ENCODE measurements around the gene SOHLH2.
A peak's percentile ranks its signal among the peaks of the same experiment; 100 is the strongest.

The SOHLH2 gene

DNA sequence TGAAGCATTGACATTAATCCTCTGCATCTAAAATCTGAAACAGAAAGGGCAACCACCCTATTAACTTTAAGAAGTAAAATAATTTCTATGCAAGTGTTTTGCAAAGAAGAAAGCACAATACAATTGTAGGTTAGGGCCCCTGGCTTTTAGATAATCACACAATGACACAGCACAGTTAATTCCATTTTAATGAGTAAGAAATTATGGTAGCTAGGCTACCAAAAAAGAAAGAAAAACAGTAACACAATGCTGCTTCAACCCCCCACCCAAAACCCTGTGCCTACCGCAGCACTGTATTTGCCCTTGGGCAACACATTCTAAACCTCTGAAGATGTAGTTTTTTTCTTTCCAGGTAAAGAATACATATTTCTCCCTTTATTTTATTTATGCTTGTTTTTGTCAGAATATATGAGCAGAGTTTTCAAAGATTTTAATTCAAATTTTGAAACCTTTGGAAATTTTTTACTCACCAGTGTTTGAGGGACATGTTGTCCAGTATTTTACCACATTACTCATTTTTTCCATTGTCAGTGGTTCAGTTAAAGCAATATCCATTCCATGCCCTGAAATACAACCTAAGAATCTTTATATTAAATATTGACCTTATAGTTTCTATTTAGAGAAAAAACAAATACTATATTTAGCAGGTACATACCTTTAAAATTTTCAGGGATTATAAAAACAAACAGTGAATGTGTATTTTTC lies 21.1 kb downstream of the SOHLH2 start:
- peak; percentile 46 for DNase-seq (ENCODE audit: low spot score)
- ChIA-PET POLR2A (ENCODE audit: low non-redundant PET) (no interaction called here), CTCF (no interaction called here)
- TF ChIP-seq, protein P1, sequence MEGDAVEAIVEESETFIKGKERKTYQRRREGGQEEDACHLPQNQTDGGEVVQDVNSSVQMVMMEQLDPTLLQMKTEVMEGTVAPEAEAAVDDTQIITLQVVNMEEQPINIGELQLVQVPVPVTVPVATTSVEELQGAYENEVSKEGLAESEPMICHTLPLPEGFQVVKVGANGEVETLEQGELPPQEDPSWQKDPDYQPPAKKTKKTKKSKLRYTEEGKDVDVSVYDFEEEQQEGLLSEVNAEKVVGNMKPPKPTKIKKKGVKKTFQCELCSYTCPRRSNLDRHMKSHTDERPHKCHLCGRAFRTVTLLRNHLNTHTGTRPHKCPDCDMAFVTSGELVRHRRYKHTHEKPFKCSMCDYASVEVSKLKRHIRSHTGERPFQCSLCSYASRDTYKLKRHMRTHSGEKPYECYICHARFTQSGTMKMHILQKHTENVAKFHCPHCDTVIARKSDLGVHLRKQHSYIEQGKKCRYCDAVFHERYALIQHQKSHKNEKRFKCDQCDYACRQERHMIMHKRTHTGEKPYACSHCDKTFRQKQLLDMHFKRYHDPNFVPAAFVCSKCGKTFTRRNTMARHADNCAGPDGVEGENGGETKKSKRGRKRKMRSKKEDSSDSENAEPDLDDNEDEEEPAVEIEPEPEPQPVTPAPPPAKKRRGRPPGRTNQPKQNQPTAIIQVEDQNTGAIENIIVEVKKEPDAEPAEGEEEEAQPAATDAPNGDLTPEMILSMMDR (conservative IDR thresholded peaks at IDR 0.05; ENCODE audit: low read depth) = no peak
- H3K27ac ChIP-seq = no peak overlapping the region

DNA sequence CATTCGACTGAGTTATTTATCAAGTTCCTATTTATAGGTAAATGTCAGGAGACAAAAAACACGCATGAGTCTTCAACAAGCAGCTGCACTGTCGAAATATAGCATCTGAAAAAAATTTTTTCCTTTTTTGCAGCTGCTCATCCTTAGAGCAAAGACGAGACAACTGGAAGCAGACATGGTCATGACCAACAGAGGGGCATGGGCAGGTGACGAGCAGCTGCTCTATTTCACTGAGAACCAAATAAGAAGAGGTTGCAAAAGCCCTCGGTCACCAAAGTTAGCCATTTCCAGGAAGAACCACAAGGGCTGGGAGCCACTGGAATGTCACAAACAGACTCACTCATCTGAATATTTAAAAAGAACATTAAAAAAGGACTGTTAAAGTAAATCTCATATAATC lies 22.2 kb downstream of the SOHLH2 start:
- TF ChIP-seq, protein P1 (conservative IDR thresholded peaks at IDR 0.05; ENCODE audit: low read depth) = no peak
- POLR2A ChIA-PET (ENCODE audit: low non-redundant PET) = no interaction called here
- DNase-seq (ENCODE audit: low spot score) = no peak
- no peak overlapping the region for H3K27ac ChIP-seq
- CTCF ChIA-PET = no interaction called here

DNA sequence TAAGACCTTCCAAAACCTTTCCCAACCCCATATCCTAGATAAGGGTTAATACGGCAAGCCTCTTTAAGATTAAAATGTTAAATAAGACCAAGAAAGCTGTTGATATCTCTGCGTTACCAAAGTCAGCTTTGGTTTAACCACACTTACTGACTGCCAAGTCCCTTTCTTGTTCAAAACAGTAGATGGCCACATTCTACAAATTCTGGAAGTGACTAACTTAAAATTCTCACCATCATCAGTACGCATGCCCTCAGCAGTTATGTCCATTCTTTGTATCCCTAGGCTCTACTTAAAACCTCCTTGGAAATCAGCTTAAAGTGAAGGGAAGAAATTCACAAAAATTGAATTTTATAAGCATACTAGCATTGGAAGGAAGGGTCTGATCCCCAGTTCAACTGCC lies 23.6 kb downstream of the SOHLH2 start:
- DNase-seq (ENCODE audit: low spot score) = no peak
- POLR2A ChIA-PET (ENCODE audit: low non-redundant PET) = no interaction called here
- TF ChIP-seq, protein P1 (conservative IDR thresholded peaks at IDR 0.05; ENCODE audit: low read depth) = no peak
- H3K27ac ChIP-seq = no peak overlapping the region
- CTCF ChIA-PET = no interaction called here

DNA sequence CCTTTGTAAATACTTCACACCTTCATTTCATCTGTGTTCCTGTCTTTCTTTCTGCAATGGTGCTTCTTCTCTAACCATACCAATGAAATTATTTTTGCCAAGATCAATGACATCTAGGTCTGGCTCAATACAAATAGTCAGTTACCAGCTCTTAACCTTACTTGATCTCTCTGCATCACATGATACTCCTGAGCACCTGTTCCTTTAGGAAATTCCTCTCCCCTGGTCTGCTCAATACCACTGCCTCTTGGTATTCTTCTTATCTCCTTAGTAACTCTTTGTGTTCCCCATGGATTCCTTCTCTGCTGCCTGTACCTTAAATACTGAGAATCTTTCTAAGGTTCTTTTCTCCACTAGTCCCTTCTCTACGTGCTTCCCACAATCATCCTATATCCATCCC lies 25.9 kb downstream of the SOHLH2 start:
- CTCF ChIA-PET = no interaction called here
- no peak for DNase-seq (ENCODE audit: low spot score)
- POLR2A ChIA-PET (ENCODE audit: low non-redundant PET) = no interaction called here
- TF ChIP-seq, protein P1 (conservative IDR thresholded peaks at IDR 0.05; ENCODE audit: low read depth) = no peak
- H3K27ac ChIP-seq = no peak overlapping the region

DNA sequence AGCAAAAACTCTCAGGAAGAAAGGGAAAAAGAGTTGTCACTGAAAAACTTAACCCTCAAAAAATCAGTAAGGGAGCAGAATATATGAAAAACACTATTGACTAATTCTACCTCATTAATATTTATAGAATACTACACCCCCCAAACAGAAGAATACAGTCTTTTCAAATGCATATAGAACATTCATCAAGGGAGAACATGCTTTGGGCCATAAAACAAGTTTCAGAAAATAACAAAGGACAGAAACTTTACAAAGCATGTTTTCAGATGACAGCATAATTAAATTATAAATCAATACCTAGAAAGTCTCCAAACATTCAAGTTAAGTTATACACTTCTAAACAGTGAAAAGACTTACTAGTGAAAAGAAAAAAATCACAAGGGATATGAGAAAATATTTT lies 30.5 kb downstream of the SOHLH2 start:
- TF ChIP-seq, protein P1 (conservative IDR thresholded peaks at IDR 0.05; ENCODE audit: low read depth) = no peak
- ChIA-PET POLR2A (ENCODE audit: low non-redundant PET) (no interaction called here), CTCF (no interaction called here)
- DNase-seq (ENCODE audit: low spot score) = no peak
- H3K27ac ChIP-seq = no peak overlapping the region

DNA sequence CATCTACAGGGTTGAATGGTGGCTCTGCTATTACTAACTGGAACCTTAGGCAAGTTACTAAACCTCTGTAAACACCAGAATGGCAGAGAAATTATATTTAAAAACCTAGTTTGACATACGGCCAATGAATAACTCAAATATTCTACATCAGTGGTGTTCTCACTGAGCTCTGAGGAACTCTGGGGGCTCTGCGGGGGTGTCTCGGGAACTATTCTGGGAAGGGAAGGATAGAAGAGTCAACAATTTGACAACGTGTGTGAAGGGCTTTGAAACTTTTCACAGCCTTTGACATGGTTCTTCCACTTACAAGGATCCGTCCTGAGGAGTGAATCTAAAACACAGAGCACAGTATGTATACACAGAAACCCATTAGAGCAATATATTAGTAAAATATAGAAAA lies 38.7 kb downstream of the SOHLH2 start:
- TF ChIP-seq, protein P1 (conservative IDR thresholded peaks at IDR 0.05; ENCODE audit: low read depth) = no peak
- no peak for DNase-seq (ENCODE audit: low spot score)
- CTCF ChIA-PET = interaction anchor here (0.6 kb wide), 1 partner anchor 65 kb away, joined by 4 read pairs; no protein-coding TSS in a partner anchor
- H3K27ac ChIP-seq = no peak overlapping the region
- POLR2A ChIA-PET (ENCODE audit: low non-redundant PET) = no interaction called here

All from RWPE1 (cell line).